Loucy (cell line): ENCODE results near the gene TMX3.

ENCODE experiments used
- EZH2phosphoT487 ChIP-seq: fragments of 200-600 bp; IDR thresholded peaks from 2 replicates; pipeline ENCODE4 v1.6.1; 2018; ENCODE audit warnings: antibody characterized with exemption, mild to moderate bottlenecking, moderate library complexity, borderline replicate concordance
- TF ChIP-seq, protein P1 (sequence below): fragments of 200-600 bp; sonication (generic); conservative IDR thresholded peaks from 2 replicates; pipeline ENCODE4 v1.5.1; 2014; ENCODE audit warnings: mild to moderate bottlenecking, antibody characterized with exemption, low read length

DNA sequence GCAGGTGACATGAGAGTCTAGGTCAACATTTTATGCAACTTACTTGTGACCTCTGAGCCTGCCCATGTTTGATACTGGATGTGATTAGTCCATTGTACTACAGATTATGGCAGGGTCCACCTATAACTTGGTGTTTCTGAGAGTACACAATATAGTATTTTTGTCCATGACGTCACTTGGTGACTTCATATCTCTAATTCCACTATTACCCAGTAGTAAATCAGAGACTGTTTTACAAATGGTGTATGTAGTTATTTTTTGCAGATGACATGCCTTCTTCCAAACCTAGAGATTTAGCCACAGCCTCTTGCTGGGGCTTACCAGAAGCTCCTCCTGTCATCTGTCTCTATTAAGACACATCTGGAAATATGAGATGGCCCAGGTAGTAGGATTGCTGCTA lies 24.6 kb upstream of the TMX3 start:
- TF ChIP-seq, protein P1, sequence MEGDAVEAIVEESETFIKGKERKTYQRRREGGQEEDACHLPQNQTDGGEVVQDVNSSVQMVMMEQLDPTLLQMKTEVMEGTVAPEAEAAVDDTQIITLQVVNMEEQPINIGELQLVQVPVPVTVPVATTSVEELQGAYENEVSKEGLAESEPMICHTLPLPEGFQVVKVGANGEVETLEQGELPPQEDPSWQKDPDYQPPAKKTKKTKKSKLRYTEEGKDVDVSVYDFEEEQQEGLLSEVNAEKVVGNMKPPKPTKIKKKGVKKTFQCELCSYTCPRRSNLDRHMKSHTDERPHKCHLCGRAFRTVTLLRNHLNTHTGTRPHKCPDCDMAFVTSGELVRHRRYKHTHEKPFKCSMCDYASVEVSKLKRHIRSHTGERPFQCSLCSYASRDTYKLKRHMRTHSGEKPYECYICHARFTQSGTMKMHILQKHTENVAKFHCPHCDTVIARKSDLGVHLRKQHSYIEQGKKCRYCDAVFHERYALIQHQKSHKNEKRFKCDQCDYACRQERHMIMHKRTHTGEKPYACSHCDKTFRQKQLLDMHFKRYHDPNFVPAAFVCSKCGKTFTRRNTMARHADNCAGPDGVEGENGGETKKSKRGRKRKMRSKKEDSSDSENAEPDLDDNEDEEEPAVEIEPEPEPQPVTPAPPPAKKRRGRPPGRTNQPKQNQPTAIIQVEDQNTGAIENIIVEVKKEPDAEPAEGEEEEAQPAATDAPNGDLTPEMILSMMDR: no peak
- TF ChIP-seq EZH2phosphoT487: no peak
